ENCODE measurements around the gene HHAT. TPM values are rescaled to one million over a fixed set of nuclear protein-coding genes. Genes with fewer than 3 reads are reported as not detected.

HHAT gene
- total and polyA plus RNA-seq, 9 of the 15 experiments (the other 6 are each of a cell fraction or from before 2014, with no cell fraction given): 0.07 to 0.16 (median 0.13) TPM; not detected in 1

- no peak for TF ChIP-seq ZBTB40 (IDR thresholded peaks at IDR 0.05)
- no peak for TF ChIP-seq ZBTB40 (CRISPR knock-in tag; IDR thresholded peaks at IDR 0.05)
- no peak for TF ChIP-seq SAP30 (IDR thresholded peaks at IDR 0.05; ENCODE audit: borderline replicate concordance, insufficient read depth, low read depth, low read length, poor library complexity, severe bottlenecking)
- TF ChIP-seq ELK1 (CRISPR knock-in tag; IDR thresholded peaks at IDR 0.05): no peak
- TF ChIP-seq CBX3 (IDR thresholded peaks at IDR 0.05; ENCODE audit: borderline replicate concordance in 1 of 2, low read length in 2 of 2): no peak
Observed at GRCh38 chr1:210506689-210507088, 178.0 kb downstream of the HHAT start (continued).
